Heart right ventricle (tissue), 16 donors: ENCODE data around the gene STK39. TPM values are rescaled to one million over a fixed set of nuclear protein-coding genes. Genes with fewer than 3 reads are reported as not detected.

ENCODE experiments used
- ATAC-seq, 8 donors: fragments of 200-7000 bp; cut with Tn5 transposase; one replicate each; pipeline ENCODE4 v1.9.1; 2020; ENCODE audit warnings: mild to moderate bottlenecking in 8 of 8, moderate library complexity in 8 of 8, moderate number of reproducible peaks in 1 of 8
- DNase-seq, 2 donors: peaks; one replicate each; pipeline ENCODE4 v3.0.0-alpha.2; 2020
- H3K27ac ChIP-seq, 10 donors: fragments of 200-600 bp; sonication (generic) in 2 of 10; one replicate each; pipeline versions ENCODE4 v1.5.0 to v1.8.0; 2020 to 2022; ENCODE audit warnings: mild to moderate bottlenecking in 3 of 10
- H3K27me3 ChIP-seq, 7 donors: fragments of 200-600 bp; one replicate each; pipeline ENCODE4 v1.8.0; 2021 to 2022; ENCODE audit warnings: mild to moderate bottlenecking in 2 of 7
- H3K36me3 ChIP-seq, 9 donors: fragments of 200-600 bp; sonication (generic) in 1 of 9; one replicate each; pipeline versions ENCODE4 v1.5.0 to v1.8.0; 2020 to 2022; ENCODE audit warnings: mild to moderate bottlenecking in 2 of 9
- H3K4me1 ChIP-seq, 9 donors: fragments of 200-600 bp; sonication (generic) in 1 of 9; one replicate each; pipeline versions ENCODE4 v1.5.0 to v1.8.0; 2020 to 2022; ENCODE audit warnings: mild to moderate bottlenecking in 4 of 9
- H3K4me3 ChIP-seq, 10 donors: fragments of 200-600 bp; sonication (generic) in 2 of 10; one replicate each; pipeline versions ENCODE4 v1.5.0 to v1.8.0; 2020 to 2022; ENCODE audit warnings: mild to moderate bottlenecking in 7 of 10, moderate library complexity in 2 of 10
- H3K9me3 ChIP-seq, 11 donors: fragments of 200-600 bp in 10 of 11; sonication (generic) in 2 of 11; one replicate each; pipeline versions ENCODE4 v1.5.0 to v1.8.0; 2013 to 2022; ENCODE audit warnings: mild to moderate bottlenecking in 2 of 11, control low read depth in 1 of 11, moderate library complexity in 1 of 11
- WGBS, 2 donors: extraction: QIAGEN DNeasy Blood & Tissue Kit; methylation state at CpG; one replicate each; pipeline ENCODE4 v1.1.7; 2013; ENCODE audit warnings: inconsistent platforms in 1 of 2; 5-methylcytosine and 5-hydroxymethylcytosine counted together
- intact Hi-C, 10 donors: fragments of 100-400 bp; cut with DNase I; formaldehyde crosslinking; loops; one replicate each; pipeline versions ENCODE4 v1.11.1 to v1.14.2; 2022
- polyA plus RNA-seq, 2 donors: library from polyadenylated mRNA; stranded (reverse); fragments of 200-250 nt; gene quantifications; one replicate each; pipeline ENCODE4 v1.2.3, GENCODE V29; 2013
- total RNA-seq, 10 donors: library from RNA; stranded (reverse); fragmentation: NEBNext Ultra II Directional in 3 of 10; extraction: Animal tissue kit (Norgen Biotek cat#: 25700) in 3 of 10; gene quantifications; one replicate each; pipeline versions ENCODE4 v1.2.1 to v1.2.4, GENCODE V29; 2021 to 2023
- TF ChIP-seq, protein P1 (sequence below), 9 donors: fragments of 200-600 bp; sonication (generic) in 2 of 9; IDR thresholded peaks; one replicate each; pipeline versions ENCODE4 v1.5.0 to v1.8.0; 2021 to 2022; ENCODE audit warnings: antibody characterized with exemption in 9 of 9, mild to moderate bottlenecking in 5 of 9, moderate library complexity in 1 of 9
- donor health status: Arrhythmogenic right ventricular cardiomyopathy.
- donor health status: ischemic (EF 13 %, LVEDD 7.1; RV severe dilation, severe dysfunction).
- donor health status: healthy with polysubstance abuse.
- donor health status: DM: no; HTN: yes; CAD: no.
- donor health status: DM: no; HTN: no; CAD: no.
- donor health status: ischemic (EF 25% LVEDD 6.9; RV normal size, moderate dysfunction).
- donor health status: ischemic (EF 25% LVEDD 5.7; RV mildly dilated, moderate dysfunction).
- donor health status: healthy.
- donor health status: DM: yes; HTN: yes; CAD: no.
- donor health status: Ischemic cardiomyopathy.
- donor health status: ischemic (EF 35%, LVEDD 5.7; RV mildly dilated, moderate dysfunction).
- donor health status: nonischemic (EF 11% LVEDD 7.7; RV severe dilation, severe dysfunction).
- donor health status: DM: yes; HTN: yes; CAD: no.
- donor health status: PGD.
- donor health status: ischemic (EF 29% LVEDD 5.4; RV normal size, mild dysfunction).
- donor health status: nonischemic (EF 23%, LVEDD 6.1; RV moderate dilation, normal function).

STK39 gene
- total and polyA plus RNA-seq, 12 donors, result 15.2 to 35.5 (median 19.6) TPM

DNA sequence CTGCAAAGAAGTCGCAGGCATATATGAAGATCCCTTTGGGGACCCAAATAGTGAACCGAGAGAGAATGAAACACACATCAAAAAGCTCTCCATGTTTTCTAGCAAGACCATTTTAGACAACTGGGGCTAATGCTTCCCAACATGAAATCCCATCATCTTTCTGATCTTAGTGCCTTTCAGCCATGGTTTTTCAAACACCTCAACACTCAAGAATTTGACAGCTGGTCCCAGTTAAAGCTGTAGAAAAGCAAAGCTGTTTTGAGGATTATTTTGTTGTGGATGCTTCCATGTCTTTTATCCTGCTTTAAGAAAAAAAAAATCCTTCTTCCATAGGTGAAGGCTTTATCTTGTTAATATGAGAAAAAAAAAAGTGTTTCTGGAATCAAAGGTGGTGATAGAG, 259.1 kb downstream of the STK39 start:
- TF ChIP-seq, protein P1, sequence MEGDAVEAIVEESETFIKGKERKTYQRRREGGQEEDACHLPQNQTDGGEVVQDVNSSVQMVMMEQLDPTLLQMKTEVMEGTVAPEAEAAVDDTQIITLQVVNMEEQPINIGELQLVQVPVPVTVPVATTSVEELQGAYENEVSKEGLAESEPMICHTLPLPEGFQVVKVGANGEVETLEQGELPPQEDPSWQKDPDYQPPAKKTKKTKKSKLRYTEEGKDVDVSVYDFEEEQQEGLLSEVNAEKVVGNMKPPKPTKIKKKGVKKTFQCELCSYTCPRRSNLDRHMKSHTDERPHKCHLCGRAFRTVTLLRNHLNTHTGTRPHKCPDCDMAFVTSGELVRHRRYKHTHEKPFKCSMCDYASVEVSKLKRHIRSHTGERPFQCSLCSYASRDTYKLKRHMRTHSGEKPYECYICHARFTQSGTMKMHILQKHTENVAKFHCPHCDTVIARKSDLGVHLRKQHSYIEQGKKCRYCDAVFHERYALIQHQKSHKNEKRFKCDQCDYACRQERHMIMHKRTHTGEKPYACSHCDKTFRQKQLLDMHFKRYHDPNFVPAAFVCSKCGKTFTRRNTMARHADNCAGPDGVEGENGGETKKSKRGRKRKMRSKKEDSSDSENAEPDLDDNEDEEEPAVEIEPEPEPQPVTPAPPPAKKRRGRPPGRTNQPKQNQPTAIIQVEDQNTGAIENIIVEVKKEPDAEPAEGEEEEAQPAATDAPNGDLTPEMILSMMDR (IDR thresholded peaks at IDR 0.05), result no peak
- Histone ChIP-seq H3K36me3 (peaks cover 0 to 10% (median 0%) of the 10 kb centered on the region in 9 donors), H3K9me3 (no peaks in the 10 kb centered on the region), H3K4me3 (no peak overlapping the region), H3K27ac (no peak overlapping the region), H3K4me1 (peaks cover 0 to 12% (median 4%) of the 10 kb centered on the region in 9 donors), H3K27me3 (no peaks in the 10 kb centered on the region)
- 94 to 95% methylated on average over 2 of the region's 2 CpGs for WGBS, 2 donors
- ATAC-seq (no peak), DNase-seq (no peak)
- intact Hi-C loops, result no loop called here

DNA sequence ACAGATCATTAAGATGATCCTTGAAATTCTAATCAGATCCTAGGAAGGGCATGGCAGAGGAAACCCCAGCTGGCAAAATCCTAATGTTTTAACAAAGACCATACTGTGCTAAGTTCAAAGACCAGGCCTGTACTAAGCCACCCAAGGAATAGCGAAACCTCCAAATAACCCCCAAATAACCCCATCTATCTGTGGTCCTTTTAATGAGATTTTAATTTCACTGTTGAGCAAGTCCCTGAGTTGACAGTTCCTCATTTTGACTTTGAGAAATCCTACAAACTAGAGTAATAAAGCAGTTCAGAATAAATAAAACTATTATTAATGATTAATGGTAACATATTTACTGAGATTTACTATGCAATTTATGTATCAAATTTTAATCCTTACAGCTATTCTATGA, 259.8 kb downstream of the STK39 start:
- H3K36me3 ChIP-seq, result peaks cover 0 to 10% (median 0%) of the 10 kb centered on the region in 9 donors
- TF ChIP-seq, protein P1 (IDR thresholded peaks at IDR 0.05), result no peak
- no peaks in the 10 kb centered on the region for H3K9me3 ChIP-seq
- ATAC-seq, result no peak
- no peak overlapping the region for H3K4me3 ChIP-seq
- intact Hi-C loops, result no loop called here
- no peaks in the 10 kb centered on the region for H3K27me3 ChIP-seq
- H3K4me1 ChIP-seq, result peaks cover 0 to 12% (median 4%) of the 10 kb centered on the region in 9 donors
- DNase-seq, result no peak
- H3K27ac ChIP-seq, result no peak overlapping the region
- 97 to 100% methylated on average over 1 of the region's 1 CpG for WGBS, 2 donors

DNA sequence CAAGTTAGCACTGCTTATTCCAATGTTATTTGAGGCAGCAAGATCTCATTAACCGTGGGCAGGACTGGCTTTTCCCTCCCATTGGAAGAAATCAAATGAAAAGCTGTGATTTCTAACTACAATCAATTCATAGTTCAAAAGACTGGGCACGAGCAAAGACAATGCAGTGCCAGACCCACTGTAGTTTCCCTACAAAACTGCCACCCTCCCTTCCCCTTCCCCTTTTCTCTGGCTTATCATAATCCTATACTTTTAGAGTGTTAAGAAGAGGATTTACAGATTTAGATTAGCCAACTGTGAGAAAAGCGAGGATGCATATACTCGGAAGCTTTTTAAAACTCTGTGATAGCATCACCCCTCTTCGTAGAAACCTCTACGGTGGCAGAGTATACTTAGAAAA, 260.4 kb downstream of the STK39 start:
- peaks cover 0 to 12% (median 4%) of the 10 kb centered on the region in 9 donors for H3K4me1 ChIP-seq
- no peaks in the 10 kb centered on the region for H3K27me3 ChIP-seq
- peaks cover 0 to 10% (median 0%) of the 10 kb centered on the region in 9 donors for H3K36me3 ChIP-seq
- ATAC-seq (no peak), DNase-seq (no peak)
- H3K9me3 ChIP-seq, result no peaks in the 10 kb centered on the region
- TF ChIP-seq, protein P1 (IDR thresholded peaks at IDR 0.05), result no peak
- no peak overlapping the region for H3K27ac ChIP-seq
- intact Hi-C loops, result no loop called here
- WGBS, 2 donors, result 92 to 96% methylated on average over 6 of the region's 6 CpGs
- no peak overlapping the region for H3K4me3 ChIP-seq

DNA sequence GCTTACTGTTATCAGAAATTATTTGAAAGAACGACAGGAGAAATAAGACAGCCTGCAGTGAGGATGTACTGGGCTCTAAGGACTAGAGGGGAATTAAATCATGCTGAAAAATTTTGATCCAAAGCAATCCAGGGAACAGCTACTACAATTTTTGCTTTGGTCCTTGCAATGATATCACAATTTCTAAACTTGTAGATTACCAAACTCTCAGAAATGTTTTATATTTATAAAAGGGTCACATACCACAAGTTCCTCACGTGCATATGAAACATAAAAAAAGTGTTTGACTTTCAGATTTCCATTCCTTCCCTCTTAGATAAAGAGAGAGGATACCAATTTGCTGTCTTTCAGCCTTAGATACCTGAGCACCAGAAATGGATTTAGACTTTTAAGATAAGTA, 261.2 kb downstream of the STK39 start:
- 72 to 76% methylated on average over 2 of the region's 2 CpGs for WGBS, 2 donors

More for the DNA sequence above, 261.2 kb downstream of the STK39 start:
- Histone ChIP-seq H3K27ac (no peak overlapping the region), H3K36me3 (peaks cover 0 to 10% (median 0%) of the 10 kb centered on the region in 9 donors), H3K4me1 (peaks cover 0 to 12% (median 4%) of the 10 kb centered on the region in 9 donors), H3K4me3 (no peak overlapping the region), H3K9me3 (no peaks in the 10 kb centered on the region), H3K27me3 (no peaks in the 10 kb centered on the region)
- TF ChIP-seq, protein P1 (IDR thresholded peaks at IDR 0.05), result no peak
- intact Hi-C loops, result no loop called here
- ATAC-seq, result no peak
- DNase-seq, result no peak
